Kidney (tissue), 14 donors: ENCODE measurements around the gene SSTR1. TPM values are rescaled to one million over a fixed set of nuclear protein-coding genes. Genes with fewer than 3 reads are reported as not detected.

Experiments
- DNase-seq, 5 donors: peaks; one replicate each; pipeline ENCODE4 v3.0.0-alpha.2; 2013 to 2020
- FAIRE-seq: peaks from 2 replicates; lab custom pipeline; 2012; peaks lifted over from hg19 to GRCh38; lab: Jason Lieb, UNC
- H3K27ac ChIP-seq, 2 donors: one replicate each; pipeline ENCODE4 v1.7.0; 2013; ENCODE audit warnings: low read depth in 2 of 2, low read length in 2 of 2, inconsistent platforms in 1 of 2
- H3K27me3 ChIP-seq: one replicate; pipeline ENCODE4 v1.7.1; 2013; ENCODE audit warnings: low read length, inconsistent platforms; ENCODE audit not compliant: control insufficient read depth, insufficient read depth
- H3K36me3 ChIP-seq, 3 donors: one replicate each; pipeline versions ENCODE4 v1.7.0 to v1.7.1; 2013; ENCODE audit warnings: low read length in 3 of 3, control low read depth in 1 of 3, inconsistent platforms in 1 of 3; ENCODE audit not compliant: insufficient read depth in 3 of 3, control insufficient read depth in 2 of 3
- H3K4me1 ChIP-seq, 3 donors: one replicate each; pipeline versions ENCODE4 v1.7.0 to v1.7.1; 2013; ENCODE audit warnings: low read length in 3 of 3, inconsistent platforms in 1 of 3, low read depth in 1 of 3; ENCODE audit not compliant: control insufficient read depth in 2 of 3, insufficient read depth in 2 of 3
- H3K4me3 ChIP-seq, 3 donors: one replicate each; pipeline versions ENCODE4 v1.7.0 to v1.8.1; 2013; ENCODE audit warnings: low read length in 3 of 3, control low read depth in 1 of 3, inconsistent platforms in 1 of 3
- H3K9ac ChIP-seq, 3 donors: one replicate each; pipeline versions ENCODE4 v1.7.0 to v1.7.1; 2013; ENCODE audit warnings: low read length in 3 of 3, control low read depth in 1 of 3, inconsistent platforms in 1 of 3
- H3K9me3 ChIP-seq, 3 donors: one replicate each; pipeline versions ENCODE4 v1.7.0 to v1.7.1; 2013; ENCODE audit warnings: low read length in 3 of 3, control low read depth in 1 of 3, inconsistent platforms in 1 of 3; ENCODE audit not compliant: control insufficient read depth in 2 of 3, insufficient read depth in 1 of 3
- CTCF ChIP-seq: IDR thresholded peaks from 3 replicates; pipeline ENCODE4 v1.5.1; 2012; ENCODE audit warnings: mild to moderate bottlenecking, moderate library complexity, borderline replicate concordance; ENCODE audit not compliant: insufficient read depth; ENCODE audit errors: extremely low read depth
- intact Hi-C: fragments of 100-400 bp; cut with DNase I; formaldehyde crosslinking; loops from one replicate; pipeline ENCODE4 v1.11.1; 2022
- polyA plus RNA-seq: library from polyadenylated mRNA; stranded (reverse); fragments of 350-450 nt; fragmentation: Illumina TruSeq; extraction: RNeasy Lipid Tissue Mini Kit (QIAGEN cat#74804); gene quantifications from one replicate; pipeline ENCODE4 v1.2.3, GENCODE V29; 2014; ENCODE audit warnings: low read depth, low replicate concordance; ENCODE audit not compliant: insufficient read depth
- total RNA-seq: library from RNA; stranded (reverse); fragmentation: NEBNext Ultra II Directional; extraction: Animal tissue kit (Norgen Biotek cat#: 25700); gene quantifications from one replicate; pipeline ENCODE4 v1.2.1, GENCODE V29; 2021
- donor health status: control.
- donor health status: control.
- donor health status: control.
- donor health status: control.
- donor health status: control.
- donor health status: DM: yes; HTN: yes; CAD: no.
- donor health status: Normal renal cell carcinoma (clear cell type).

Gene SSTR1
- total and polyA plus RNA-seq, 2 donors from 2014 or later: 1.3 to 4.0 TPM

GRCh38 chr14:38201137-38201828, 6.4 kb upstream of the SSTR1 start:
- H3K27me3 ChIP-seq: no peaks in the 10 kb centered on the region
- TF ChIP-seq CTCF: no peak
- no peak overlapping the region for H3K27ac ChIP-seq
- H3K36me3 ChIP-seq: no peaks in the 10 kb centered on the region
- no peak for DNase-seq
- intact Hi-C loops: no loop called here
- H3K4me3 ChIP-seq: no peak overlapping the region
- no peaks in the 10 kb centered on the region for H3K4me1 ChIP-seq
- peaks cover 0 to 3% (median 0%) of the 10 kb centered on the region in 3 donors for H3K9me3 ChIP-seq
- FAIRE-seq: no peak
- H3K9ac ChIP-seq: no peak overlapping the region

GRCh38 chr14:38202444-38203191, 5.1 kb upstream of the SSTR1 start:
- H3K4me1 ChIP-seq: no peaks in the 10 kb centered on the region
- no peak overlapping the region for H3K4me3 ChIP-seq
- H3K27ac ChIP-seq: no peak overlapping the region
- no peak for FAIRE-seq
- H3K36me3 ChIP-seq: no peaks in the 10 kb centered on the region
- no peaks in the 10 kb centered on the region for H3K27me3 ChIP-seq
- intact Hi-C loops: no loop called here
- DNase-seq: no peak
- no peak for TF ChIP-seq CTCF
- H3K9ac ChIP-seq: no peak overlapping the region
- H3K9me3 ChIP-seq: peaks cover 0 to 3% (median 0%) of the 10 kb centered on the region in 3 donors

- intact Hi-C loops: no loop called here
- no peak for TF ChIP-seq CTCF
- FAIRE-seq: no peak
Measured at GRCh38 chr14:38203929-38204718, 3.6 kb upstream of the SSTR1 start.

More at GRCh38 chr14:38203929-38204718, 3.6 kb upstream of the SSTR1 start:
- peaks cover 0 to 10% (median 0%) of the 10 kb centered on the region in 3 donors for H3K4me1 ChIP-seq
- peaks cover 5% of the 10 kb centered on the region for H3K27me3 ChIP-seq
- H3K4me3 ChIP-seq: no peak overlapping the region
- no peak overlapping the region for H3K27ac ChIP-seq
- H3K9me3 ChIP-seq: peaks cover 0 to 3% (median 0%) of the 10 kb centered on the region in 3 donors
- no peak overlapping the region for H3K9ac ChIP-seq
- no peak for DNase-seq
- no peaks in the 10 kb centered on the region for H3K36me3 ChIP-seq
